Vagina (tissue), 2 donors: ENCODE measurements around the gene ANXA10.

Experiments
- CTCF ChIP-seq, 3 experiments: fragments of 450-650 bp in 2 of 3; fragments of 200-600 bp in 1 of 3; sonication (generic) in 1 of 3; IDR thresholded peaks; one replicate each; pipeline ENCODE4 v1.5.1; 2017 to 2019; ENCODE audit warnings: antibody characterized with exemption in 3 of 3, mild to moderate bottlenecking in 2 of 3, moderate library complexity in 2 of 3
- POLR2A ChIP-seq, 2 donors: fragments of 450-650 bp; IDR thresholded peaks; one replicate each; pipeline ENCODE4 v1.6.1; 2017; ENCODE audit warnings: antibody characterized with exemption in 2 of 2, mild to moderate bottlenecking in 2 of 2, moderate library complexity in 2 of 2
- POLR2AphosphoS5 ChIP-seq, 2 donors: sonication (generic); formaldehyde crosslinking; IDR thresholded peaks; one replicate each; pipeline ENCODE4 v1.9.0; 2017; ENCODE audit warnings: antibody characterized with exemption in 2 of 2, mild to moderate bottlenecking in 2 of 2, low read depth in 1 of 2; ENCODE audit not compliant: insufficient read depth in 1 of 2

GRCh38 chr4:168119890-168120289, 27.6 kb downstream of the ANXA10 start:
- TF ChIP-seq POLR2AphosphoS5 (IDR thresholded peaks at IDR 0.05; ENCODE audit: insufficient read depth in 1 of 2, low read depth in 1 of 2) (no peak), CTCF (IDR thresholded peaks at IDR 0.05) (no peak), POLR2A (IDR thresholded peaks at IDR 0.05) (no peak)
